Measurements from ENCODE around the gene RBPJL.

Gene RBPJL

GRCh38 chr20:45306431-45306982, at the start of gene RBPJL:
RBPJL (plus strand) TSS chr20:45306840; CDS start chr20:45306923, 83 bp downstream.
- no peak for DNase-seq

GRCh38 chr20:45257161-45257560, 49.5 kb upstream of the RBPJL start:
- no peak for DNase-seq

GRCh38 chr20:45257711-45258110, 48.9 kb upstream of the RBPJL start:
- no peak for DNase-seq

GRCh38 chr20:45258259-45258658, 48.4 kb upstream of the RBPJL start:
- DNase-seq: no peak

GRCh38 chr20:45258664-45259063, 48.0 kb upstream of the RBPJL start:
- no peak for DNase-seq

GRCh38 chr20:45263556-45264266, 42.9 kb upstream of the RBPJL start:
- no peak for DNase-seq

GRCh38 chr20:45266977-45267376, 39.7 kb upstream of the RBPJL start:
- no peak for DNase-seq

GRCh38 chr20:45268531-45268930, 38.1 kb upstream of the RBPJL start:
- no peak for DNase-seq

GRCh38 chr20:45269056-45269455, 37.6 kb upstream of the RBPJL start:
- no peak for DNase-seq

GRCh38 chr20:45269754-45270270, 36.8 kb upstream of the RBPJL start:
- no peak for DNase-seq

GRCh38 chr20:45275338-45275737, 31.3 kb upstream of the RBPJL start:
- DNase-seq: no peak

GRCh38 chr20:45279992-45280391, 26.6 kb upstream of the RBPJL start:
- DNase-seq: no peak

GRCh38 chr20:45282700-45283550, 23.7 kb upstream of the RBPJL start:
- no peak for DNase-seq

GRCh38 chr20:45283551-45284057, 23.0 kb upstream of the RBPJL start:
- no peak for DNase-seq

- no peak for DNase-seq
Measured at GRCh38 chr20:45288376-45288775, 18.3 kb upstream of the RBPJL start.

GRCh38 chr20:45288860-45289259, 17.8 kb upstream of the RBPJL start:
- no peak for DNase-seq

GRCh38 chr20:45289942-45290676, 16.5 kb upstream of the RBPJL start:
- no peak for DNase-seq

- peak; percentile 22 for DNase-seq
Measured at GRCh38 chr20:45290677-45291355, 15.8 kb upstream of the RBPJL start.

GRCh38 chr20:45291526-45291925, 15.1 kb upstream of the RBPJL start:
- no peak for DNase-seq

GRCh38 chr20:45292343-45292742, 14.3 kb upstream of the RBPJL start:
- DNase-seq: no peak

GRCh38 chr20:45293041-45294002, 13.3 kb upstream of the RBPJL start:
- peak; percentile 54 for DNase-seq

Data from NCI-H1417 treated with DMSO at 0.1 percent for 48 hours (cell line).